ENCODE measurements around the gene KCTD5.

The KCTD5 gene

DNA sequence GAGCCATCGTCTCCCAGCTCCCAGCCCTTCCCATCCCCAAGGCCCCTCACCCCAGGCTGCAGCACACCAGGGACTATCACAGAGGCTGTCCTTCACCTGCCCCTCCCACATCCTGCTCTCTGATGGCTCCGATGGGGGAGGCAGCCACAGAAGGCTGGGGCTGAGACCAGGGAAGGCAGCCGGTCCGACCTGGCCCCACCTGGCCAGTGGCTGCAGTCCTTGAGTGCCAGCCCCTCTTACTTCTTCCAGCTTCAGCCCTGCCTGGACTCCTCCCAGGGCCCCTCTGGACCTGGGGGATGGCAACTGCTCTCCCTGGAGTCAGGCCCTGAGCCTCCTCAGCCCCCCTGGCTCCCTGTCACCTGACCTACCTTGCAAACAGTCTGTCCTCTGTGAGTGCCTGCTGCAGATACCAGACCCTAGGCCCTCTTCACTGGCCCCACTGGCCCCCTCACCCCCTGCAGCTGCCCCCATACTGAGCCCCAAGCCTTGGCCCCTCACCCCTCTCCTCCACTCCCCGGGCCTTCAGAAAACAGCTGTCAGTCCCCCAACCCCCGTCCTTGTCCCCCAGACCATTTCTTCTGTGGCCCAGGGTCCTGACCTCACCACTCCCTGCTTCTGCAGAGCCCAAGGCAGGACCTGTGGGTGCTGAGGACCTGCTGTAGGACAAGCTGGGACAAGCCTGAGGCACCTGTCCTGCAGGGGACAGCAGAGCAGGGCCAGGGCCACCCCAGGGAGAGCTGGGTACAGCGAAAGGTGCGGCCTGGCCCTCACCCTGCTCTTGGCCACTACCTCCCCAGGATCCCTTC, 57.5 kb downstream of the KCTD5 start:
- no peak overlapping the region for H3K4me3 ChIP-seq (ENCODE audit: low read depth, low read length)
- no peaks in the 10 kb centered on the region for H3K27me3 ChIP-seq (replicated peaks)
- H3K27ac ChIP-seq: no peak overlapping the region
- TF ChIP-seq, protein P1, sequence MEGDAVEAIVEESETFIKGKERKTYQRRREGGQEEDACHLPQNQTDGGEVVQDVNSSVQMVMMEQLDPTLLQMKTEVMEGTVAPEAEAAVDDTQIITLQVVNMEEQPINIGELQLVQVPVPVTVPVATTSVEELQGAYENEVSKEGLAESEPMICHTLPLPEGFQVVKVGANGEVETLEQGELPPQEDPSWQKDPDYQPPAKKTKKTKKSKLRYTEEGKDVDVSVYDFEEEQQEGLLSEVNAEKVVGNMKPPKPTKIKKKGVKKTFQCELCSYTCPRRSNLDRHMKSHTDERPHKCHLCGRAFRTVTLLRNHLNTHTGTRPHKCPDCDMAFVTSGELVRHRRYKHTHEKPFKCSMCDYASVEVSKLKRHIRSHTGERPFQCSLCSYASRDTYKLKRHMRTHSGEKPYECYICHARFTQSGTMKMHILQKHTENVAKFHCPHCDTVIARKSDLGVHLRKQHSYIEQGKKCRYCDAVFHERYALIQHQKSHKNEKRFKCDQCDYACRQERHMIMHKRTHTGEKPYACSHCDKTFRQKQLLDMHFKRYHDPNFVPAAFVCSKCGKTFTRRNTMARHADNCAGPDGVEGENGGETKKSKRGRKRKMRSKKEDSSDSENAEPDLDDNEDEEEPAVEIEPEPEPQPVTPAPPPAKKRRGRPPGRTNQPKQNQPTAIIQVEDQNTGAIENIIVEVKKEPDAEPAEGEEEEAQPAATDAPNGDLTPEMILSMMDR (IDR thresholded peaks at IDR 0.05; ENCODE audit: low read depth, low read length, missing control alignments): no peak
- no peak for DNase-seq
- in situ Hi-C loops (cut with HindIII; ENCODE audit: low pct_ligation_motif_present, low sequenced_read_pairs): no loop called here
- H3K36me3 ChIP-seq (replicated peaks): no peaks in the 10 kb centered on the region

DNA sequence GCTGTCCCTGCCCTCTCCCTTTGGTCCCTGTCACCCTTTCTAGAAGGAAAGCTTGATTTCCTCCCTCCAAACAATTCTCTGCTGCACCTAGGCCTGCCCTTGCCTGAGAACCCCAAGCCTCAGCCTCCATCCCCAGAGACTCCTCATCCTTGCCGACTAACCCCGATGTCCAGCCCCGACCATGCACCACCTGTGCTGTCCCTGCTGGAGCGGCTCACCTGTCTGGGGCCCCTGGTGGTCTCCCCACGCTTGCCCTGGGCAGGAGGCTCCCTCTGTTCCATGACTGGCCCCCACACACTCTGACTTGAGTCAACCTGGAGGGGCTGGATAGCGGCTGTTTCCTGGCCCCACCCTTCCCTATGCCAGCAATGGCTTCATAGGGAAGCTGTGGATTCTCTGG, 58.2 kb downstream of the KCTD5 start:
- Histone ChIP-seq H3K27ac (no peak overlapping the region), H3K4me3 (ENCODE audit: low read depth, low read length) (no peak overlapping the region), H3K27me3 (replicated peaks) (no peaks in the 10 kb centered on the region), H3K36me3 (replicated peaks) (no peaks in the 10 kb centered on the region)
- no peak for DNase-seq
- in situ Hi-C loops (cut with HindIII; ENCODE audit: low pct_ligation_motif_present, low sequenced_read_pairs): no loop called here
- TF ChIP-seq, protein P1 (IDR thresholded peaks at IDR 0.05; ENCODE audit: low read depth, low read length, missing control alignments): no peak

DNA sequence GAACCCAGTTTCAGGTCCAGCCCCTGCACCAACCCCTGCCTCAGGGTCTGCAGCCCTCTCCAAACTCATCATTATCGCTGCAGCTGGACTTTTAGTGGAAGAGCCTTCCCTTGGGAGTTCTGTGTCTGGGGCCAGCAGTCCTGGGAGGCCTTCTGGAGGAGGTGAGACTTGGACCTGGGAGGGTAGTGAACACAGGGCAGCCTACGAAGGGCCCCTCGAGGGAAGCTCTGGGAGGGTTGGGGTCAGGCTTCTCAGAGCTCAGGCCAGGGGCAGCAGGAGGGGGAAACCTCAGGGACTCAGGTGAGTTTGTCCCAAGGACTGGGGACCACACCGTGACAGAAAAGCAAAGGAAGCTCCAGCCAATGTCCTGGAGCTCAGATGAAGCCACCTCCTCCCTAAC, 58.8 kb downstream of the KCTD5 start:
- H3K27me3 ChIP-seq (replicated peaks): no peaks in the 10 kb centered on the region
- no peak overlapping the region for H3K4me3 ChIP-seq (ENCODE audit: low read depth, low read length)
- in situ Hi-C loops (cut with HindIII; ENCODE audit: low pct_ligation_motif_present, low sequenced_read_pairs): no loop called here
- no peaks in the 10 kb centered on the region for H3K36me3 ChIP-seq (replicated peaks)
- no peak for DNase-seq
- no peak overlapping the region for H3K27ac ChIP-seq
- TF ChIP-seq, protein P1 (IDR thresholded peaks at IDR 0.05; ENCODE audit: low read depth, low read length, missing control alignments): no peak

DNA sequence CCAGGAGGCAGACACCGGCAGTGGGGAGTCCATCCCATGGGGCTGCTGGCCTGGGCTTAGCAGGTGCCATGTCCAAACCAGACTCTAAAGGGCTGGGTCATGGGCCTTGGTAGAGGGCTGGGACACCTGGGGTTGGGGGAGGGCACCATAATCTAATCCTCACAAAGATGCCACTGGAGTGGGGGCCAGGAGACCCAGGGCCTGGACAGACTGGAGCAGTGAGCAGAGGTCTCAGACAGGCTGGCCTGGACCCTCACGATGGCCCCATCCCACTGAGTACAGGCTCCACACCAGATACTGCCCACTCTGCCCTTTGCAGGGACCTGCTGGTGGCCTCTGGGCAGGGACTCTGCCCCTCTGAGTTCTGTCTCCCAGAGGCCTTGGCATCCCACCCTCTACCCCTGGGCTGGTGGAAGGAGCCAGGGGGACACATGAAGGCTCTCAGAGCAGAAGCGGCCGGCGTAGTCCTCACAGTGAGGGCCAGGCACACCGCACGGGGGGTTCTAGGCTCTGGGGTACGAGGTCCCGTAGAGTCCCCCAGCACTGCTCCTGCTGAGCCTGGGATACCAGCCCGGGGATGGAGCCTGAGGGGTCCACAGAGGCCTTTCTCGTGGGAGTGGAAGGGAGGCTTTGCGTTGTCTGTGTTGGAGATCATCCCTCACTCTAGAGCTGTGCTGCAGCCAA, 60.1 kb downstream of the KCTD5 start:
- TF ChIP-seq, protein P1 (IDR thresholded peaks at IDR 0.05; ENCODE audit: low read depth, low read length, missing control alignments): no peak
- Histone ChIP-seq H3K27me3 (replicated peaks) (no peaks in the 10 kb centered on the region), H3K36me3 (replicated peaks) (no peaks in the 10 kb centered on the region), H3K27ac (no peak overlapping the region), H3K4me3 (ENCODE audit: low read depth, low read length) (no peak overlapping the region)
- in situ Hi-C loops (cut with HindIII; ENCODE audit: low pct_ligation_motif_present, low sequenced_read_pairs): no loop called here
- no peak for DNase-seq

DNA sequence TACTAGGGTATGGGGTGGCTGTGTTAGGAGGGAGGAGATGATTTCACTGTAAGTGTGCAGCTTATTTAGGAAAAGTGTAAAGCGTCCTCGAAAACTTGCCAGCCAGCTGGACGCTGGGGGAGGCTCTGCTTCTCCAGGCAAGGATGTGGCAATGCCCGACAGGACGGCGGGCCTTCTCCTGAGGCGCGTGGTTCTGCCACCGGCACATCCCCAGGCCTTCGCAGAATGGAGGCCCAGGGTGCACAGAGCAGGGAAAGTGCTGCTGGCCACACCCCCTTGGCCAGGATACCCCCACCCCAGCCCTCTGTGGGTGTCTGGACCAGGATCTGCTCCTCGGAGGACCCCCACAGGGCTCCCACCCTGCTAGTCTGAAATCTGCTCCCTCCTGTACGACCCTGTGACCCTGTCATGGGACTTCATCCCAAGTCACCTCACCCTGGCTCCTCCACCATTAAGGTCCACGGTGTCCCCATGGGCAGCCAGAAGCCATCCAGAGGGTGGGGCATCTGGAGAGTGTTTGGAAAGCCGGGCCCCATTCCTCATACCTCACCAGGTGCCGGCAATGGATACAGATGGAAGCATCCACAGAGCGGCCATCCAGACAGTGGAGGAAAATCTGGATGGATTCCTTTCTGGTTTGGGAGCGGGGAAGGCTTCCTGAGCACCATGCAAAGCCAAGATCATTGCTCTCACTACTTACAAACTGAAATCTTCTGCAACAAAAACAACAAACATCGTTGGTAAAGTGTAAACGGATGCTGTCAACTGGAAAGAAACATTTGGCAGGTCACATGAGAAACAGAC, 60.9 kb downstream of the KCTD5 start:
- Histone ChIP-seq H3K4me3 (ENCODE audit: low read depth, low read length) (no peak overlapping the region), H3K36me3 (replicated peaks) (no peaks in the 10 kb centered on the region), H3K27me3 (replicated peaks) (no peaks in the 10 kb centered on the region), H3K27ac (no peak overlapping the region)
- TF ChIP-seq, protein P1 (IDR thresholded peaks at IDR 0.05; ENCODE audit: low read depth, low read length, missing control alignments): no peak
- no peak for DNase-seq
- in situ Hi-C loops (cut with HindIII; ENCODE audit: low pct_ligation_motif_present, low sequenced_read_pairs): no loop called here
